Activated T-helper 1 cell treated with Interleukin-2 at 50 U/mL for 16 hours (primary cell): ENCODE measurements around the gene GLT6D1.
A peak's percentile ranks its signal among the peaks of the same experiment; 100 is the strongest.

ENCODE experiments used
- DNase-seq: peaks from one replicate; pipeline ENCODE4 v3.0.0-alpha.2; 2020; ENCODE audit warnings: low read depth

Gene GLT6D1

GRCh38 chr9:135608294-135608998 is 30.9 kb downstream of the GLT6D1 start:
- DNase-seq: no peak

- no peak for DNase-seq
Observed at GRCh38 chr9:135607401-135608293, 31.7 kb downstream of the GLT6D1 start.

DNA sequence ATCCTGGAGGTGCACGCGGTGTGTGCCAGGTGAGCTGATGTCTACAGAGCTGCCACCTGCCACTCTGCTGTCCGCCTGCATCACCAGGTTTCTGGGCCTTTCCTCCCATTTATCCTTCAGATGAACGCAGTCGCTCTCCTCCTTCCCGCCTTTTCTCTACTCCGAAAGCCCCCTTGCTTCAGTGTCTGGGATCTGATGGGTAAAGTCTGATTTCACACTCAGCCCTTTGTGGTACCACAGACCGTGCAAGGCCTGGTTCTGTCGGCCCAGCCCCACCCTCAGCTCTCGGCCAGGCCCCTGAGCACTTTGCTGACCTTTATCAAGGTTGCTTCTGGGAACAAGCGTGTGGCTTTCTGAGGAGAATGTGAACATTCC is 32.5 kb downstream of the GLT6D1 start:
- no peak for DNase-seq

GRCh38 chr9:135605238-135605781 is 34.0 kb downstream of the GLT6D1 start:
- DNase-seq: no peak

DNA sequence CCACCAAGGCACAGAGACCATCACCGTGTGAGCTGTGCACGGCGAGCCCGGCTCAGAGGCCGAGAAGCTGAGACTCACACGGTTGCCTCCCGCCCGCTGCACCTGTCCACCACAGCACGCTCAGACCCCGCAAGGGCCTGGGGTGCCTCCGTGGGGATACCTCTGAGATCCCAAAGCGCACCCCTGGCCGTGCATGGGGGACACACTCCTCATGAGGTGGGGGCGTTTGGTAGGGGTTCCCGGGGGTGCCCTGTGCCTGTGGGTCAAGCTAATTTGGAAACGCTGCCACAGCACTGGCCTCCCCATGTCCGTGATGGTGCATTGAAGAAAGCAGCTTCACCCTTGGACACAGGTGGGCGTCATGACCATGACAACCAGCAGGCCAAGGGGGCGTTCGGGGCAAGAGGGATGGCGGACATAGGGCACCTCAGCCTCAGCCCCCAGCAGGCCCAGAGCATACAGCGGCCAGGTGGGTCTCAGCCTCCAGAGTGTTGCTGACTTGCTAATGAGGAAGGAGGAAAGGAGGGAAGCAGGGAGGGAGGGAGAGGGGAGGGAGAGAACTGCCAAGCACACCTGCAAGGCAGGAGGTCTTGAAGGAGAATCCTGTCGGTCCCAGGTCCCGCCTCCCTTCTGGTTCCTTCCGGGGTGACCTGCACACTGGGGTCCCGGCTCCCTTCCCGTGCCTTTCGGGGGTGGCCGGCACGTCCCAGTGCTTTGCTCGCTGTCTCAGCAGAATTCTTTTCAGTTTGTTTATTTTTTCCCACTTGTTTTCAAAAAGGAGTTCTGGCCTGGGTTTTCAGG is 34.7 kb downstream of the GLT6D1 start:
- no peak for DNase-seq

GRCh38 chr9:135602789-135603481 is 36.4 kb downstream of the GLT6D1 start:
- DNase-seq: peak; percentile 24

DNA sequence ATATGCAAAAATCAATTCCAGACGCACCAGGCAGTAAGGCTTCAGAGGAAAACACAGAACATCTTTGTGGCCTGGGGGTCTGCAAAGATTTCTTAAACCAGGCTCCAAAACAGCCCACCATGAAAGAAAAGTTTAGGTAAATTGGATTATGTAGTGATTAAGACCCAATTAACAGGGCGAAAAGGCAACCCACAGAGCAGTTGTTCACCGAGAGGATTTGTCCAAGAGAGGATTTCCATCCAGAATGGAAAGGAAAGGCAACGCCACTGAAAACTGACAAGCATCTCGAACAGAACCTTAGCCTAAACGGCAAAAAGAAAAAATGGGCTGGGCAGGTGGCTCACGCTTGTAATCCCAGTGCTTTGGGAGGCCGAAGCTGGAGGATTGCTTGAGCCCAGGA is 37.4 kb downstream of the GLT6D1 start:
- DNase-seq: no peak

DNA sequence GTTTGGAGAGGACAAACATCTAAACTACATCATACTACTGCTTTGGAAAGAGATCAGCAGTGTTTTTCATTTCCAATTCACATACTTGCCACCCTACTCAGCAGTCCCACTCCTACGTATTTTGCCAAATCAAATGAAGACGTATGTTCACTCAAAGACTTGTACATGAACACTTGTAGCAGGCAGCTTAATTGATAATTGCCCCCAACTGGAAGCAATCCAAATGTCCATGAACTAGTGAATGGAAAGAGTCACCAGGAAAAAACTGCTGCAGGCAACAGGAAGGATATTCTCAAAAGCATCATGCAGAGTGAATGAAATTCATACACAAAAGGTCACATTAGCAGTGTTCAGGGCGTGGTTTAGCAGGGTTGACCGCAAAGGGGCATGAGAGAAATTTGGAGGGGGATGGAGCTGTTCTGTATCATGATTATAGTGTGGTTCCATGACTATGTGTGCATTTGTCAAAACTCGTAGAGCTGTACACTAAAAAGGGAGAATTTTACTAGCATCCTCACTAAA is 39.0 kb downstream of the GLT6D1 start:
- no peak for DNase-seq

GRCh38 chr9:135596211-135596610 is 43.1 kb downstream of the GLT6D1 start:
- DNase-seq: no peak

DNA sequence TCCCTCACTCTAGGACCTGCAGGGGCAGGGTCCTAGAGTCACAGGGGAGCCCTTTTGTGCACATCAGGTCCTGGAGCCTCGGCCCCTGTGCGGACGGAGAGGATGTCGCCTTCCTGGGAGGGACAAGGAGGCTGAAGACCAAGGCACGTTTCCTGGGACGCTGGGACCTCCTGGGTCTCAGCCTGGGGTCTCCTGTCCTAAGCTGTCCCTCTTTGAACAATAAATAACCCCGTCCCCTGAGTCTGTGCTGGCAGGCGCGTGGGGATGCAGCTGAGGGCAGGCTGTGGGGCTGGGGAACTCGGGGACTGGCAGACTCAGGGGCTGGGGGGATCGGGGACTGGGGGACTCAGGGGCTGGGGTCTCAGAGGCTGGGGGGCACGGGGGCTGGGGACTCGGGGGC is 46.7 kb downstream of the GLT6D1 start:
- no peak for DNase-seq

DNA sequence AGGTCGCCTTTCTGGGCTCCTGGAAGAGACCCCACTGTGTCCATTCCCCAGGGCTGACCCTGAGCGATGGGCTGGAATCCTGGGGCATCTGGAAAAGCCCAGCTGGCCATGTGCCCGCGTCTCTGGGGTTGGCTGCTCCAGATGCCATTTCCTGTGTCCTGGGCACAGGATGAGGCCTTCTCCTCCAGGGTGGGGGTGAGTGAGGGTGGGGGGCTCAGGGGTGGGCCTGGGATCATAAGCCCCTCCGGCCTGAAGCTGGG is 47.1 kb downstream of the GLT6D1 start:
- DNase-seq: no peak

GRCh38 chr9:135591506-135592330 is 47.6 kb downstream of the GLT6D1 start:
- DNase-seq: no peak

DNA sequence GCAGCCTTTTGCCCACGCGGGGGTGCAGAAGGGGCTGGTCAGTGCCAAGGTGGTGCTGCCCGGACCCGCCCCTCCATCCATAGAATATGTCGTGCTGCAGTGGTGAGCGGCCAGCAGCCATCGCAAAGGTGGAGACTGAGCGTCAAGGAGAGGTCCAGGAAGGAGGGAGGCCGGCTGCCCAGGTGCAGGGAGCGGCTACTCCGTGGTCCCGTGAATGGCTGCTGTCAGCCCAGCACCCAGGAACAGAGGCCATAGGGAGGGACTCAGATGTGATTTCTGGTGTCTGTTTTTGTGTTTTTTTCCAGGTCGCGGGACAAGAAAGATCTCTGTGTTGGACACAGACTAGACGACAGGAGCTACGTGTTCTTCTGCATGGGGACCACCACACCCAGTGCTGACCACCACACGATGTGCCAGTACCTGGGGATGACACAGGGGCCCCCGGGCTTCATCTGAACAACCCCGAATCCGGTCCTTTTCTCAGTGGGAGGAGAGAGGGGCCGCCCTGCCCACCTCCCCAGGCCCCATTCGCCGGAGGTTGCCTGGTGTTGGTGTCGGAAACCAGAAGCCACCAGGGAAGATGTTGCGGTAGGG is 48.8 kb downstream of the GLT6D1 start:
- DNase-seq: no peak

GRCh38 chr9:135589596-135590485 is 49.5 kb downstream of the GLT6D1 start:
- DNase-seq: no peak

DNA sequence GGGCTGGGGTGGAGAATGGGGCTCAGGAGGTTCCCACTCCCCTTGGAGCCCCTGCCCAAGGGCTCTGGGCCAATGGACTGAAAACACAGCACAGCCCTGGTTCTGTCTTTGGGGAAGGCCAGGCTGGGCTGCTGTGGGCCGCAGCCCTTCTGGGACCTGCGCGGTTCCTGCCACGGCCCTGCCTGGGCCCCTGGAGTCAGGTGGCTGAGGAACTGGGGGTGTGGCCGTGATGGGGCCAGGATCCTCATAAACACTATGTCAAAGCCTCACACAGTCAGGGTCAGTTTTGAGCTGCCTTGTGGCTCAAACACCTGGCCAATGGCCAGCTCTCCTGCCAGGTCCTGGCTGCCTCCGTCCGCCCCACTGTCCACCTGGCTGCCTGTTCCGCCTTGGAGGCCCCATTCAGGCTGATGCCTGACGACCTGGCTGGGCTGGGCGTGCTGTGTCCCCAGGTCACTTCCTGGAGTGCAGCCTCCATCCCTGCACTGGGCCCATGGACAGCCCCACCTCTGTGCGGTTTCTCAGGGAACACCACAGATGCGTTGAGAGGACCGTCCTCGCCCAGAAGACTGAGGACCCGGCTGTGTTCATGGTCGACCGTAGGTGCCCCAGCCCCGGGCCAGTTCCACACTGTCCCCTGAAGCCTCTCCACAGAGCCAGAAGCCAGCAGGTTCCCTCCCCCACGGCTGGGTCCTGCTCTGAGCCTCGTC is 50.3 kb downstream of the GLT6D1 start:
- no peak for DNase-seq

- no peak for DNase-seq
Observed at GRCh38 chr9:135588371-135588770, 51.0 kb downstream of the GLT6D1 start.

DNA sequence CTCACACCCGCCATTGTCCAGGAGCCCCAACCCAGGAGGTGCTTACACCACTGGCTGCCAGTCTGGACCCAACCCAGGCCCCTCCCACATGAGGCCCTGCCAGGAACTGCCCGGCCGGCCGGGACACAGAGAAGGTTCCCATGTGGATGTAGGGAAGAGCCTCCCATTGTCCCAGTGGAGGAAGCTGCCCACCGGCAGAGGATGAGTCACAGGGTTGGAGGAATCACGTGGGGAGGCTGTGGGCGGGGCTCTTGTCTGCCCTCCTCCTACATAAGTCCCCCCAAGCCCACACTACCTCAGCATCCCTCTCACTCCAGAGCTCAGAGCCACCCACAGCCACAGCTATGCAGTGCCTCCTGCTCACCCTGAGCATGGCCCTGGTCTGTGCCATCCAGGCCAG is 51.7 kb downstream of the GLT6D1 start:
- no peak for DNase-seq

GRCh38 chr9:135586601-135587109 is 52.7 kb downstream of the GLT6D1 start:
- no peak for DNase-seq

DNA sequence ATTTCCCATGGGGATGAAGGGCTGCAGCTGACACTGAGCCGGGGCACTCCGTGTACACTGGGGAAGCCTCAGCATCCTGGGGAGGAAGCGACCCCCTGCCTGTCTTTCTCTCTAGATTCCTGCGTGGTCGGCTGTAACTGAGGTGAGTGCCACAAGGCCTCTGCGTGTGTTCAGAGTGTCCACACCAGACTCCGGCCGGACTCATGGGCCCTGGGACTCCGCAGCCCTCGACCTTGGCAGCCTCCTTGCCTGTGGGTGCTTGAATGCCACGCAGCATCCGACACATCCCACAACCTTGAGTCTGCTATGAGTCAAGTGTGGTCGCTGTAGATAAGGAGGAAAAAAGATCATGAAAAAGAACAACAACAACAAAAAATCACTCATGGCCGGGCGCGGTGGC is 54.4 kb downstream of the GLT6D1 start:
- no peak for DNase-seq
